IPS-18a (cell line): ENCODE data around the gene SPRN.
"Not testable (repeated sequence)": the region's sequence is repeated elsewhere in the genome, so short reads cannot be mapped to it uniquely, and the experiment has no call there.

Experiments
- H3K27ac ChIP-seq: one replicate; pipeline ENCODE4 v1.5.1; 2013; ENCODE audit warnings: low read length
- H3K27me3 ChIP-seq: one replicate; pipeline ENCODE4 v1.6.1; 2013; ENCODE audit warnings: mild to moderate bottlenecking, low read length; ENCODE audit not compliant: control insufficient read depth, insufficient read depth
- H3K36me3 ChIP-seq: one replicate; pipeline ENCODE4 v1.6.1; 2013; ENCODE audit warnings: low read depth, low read length; ENCODE audit not compliant: control insufficient read depth
- H3K4me1 ChIP-seq: one replicate; pipeline ENCODE4 v1.6.1; 2013; ENCODE audit warnings: low read depth, low read length; ENCODE audit not compliant: control insufficient read depth
- H3K4me3 ChIP-seq: one replicate; pipeline ENCODE4 v1.5.1; 2013; ENCODE audit warnings: low read length
- H3K9ac ChIP-seq: one replicate; pipeline ENCODE4 v1.6.1; 2013; ENCODE audit warnings: mild to moderate bottlenecking, low read length, moderate library complexity
- H3K9me3 ChIP-seq: one replicate; pipeline ENCODE4 v1.6.1; 2013; ENCODE audit warnings: low read depth, low read length; ENCODE audit not compliant: control insufficient read depth

The SPRN gene

DNA sequence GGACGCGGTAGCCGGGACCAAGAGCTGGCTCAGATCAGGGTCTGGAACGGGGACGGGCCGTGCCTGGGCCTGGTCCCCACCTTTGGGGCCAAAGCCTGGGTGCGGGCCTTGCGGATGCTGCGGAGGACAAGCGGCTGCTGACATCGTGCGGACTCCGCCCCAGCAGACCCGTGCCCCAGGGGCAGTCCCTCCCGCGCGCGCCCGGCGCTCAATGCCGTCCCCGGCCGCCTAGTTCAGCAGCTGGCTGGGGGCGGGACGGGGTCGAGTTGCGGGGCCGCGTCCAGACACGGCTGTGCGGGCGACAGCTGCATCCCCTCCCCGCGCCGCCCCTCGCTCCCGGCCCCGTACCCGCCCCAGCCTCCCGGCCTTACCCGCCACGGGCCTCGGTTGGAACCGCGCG is 323 bp downstream of the SPRN start:
- not testable (repeated sequence) for H3K9me3 ChIP-seq, H3K4me3 ChIP-seq, H3K9ac ChIP-seq, H3K27ac ChIP-seq, H3K4me1 ChIP-seq
- Histone ChIP-seq H3K27me3 (peaks cover 16% of the 10 kb centered on the region), H3K36me3 (peaks cover 10% of the 10 kb centered on the region)

DNA sequence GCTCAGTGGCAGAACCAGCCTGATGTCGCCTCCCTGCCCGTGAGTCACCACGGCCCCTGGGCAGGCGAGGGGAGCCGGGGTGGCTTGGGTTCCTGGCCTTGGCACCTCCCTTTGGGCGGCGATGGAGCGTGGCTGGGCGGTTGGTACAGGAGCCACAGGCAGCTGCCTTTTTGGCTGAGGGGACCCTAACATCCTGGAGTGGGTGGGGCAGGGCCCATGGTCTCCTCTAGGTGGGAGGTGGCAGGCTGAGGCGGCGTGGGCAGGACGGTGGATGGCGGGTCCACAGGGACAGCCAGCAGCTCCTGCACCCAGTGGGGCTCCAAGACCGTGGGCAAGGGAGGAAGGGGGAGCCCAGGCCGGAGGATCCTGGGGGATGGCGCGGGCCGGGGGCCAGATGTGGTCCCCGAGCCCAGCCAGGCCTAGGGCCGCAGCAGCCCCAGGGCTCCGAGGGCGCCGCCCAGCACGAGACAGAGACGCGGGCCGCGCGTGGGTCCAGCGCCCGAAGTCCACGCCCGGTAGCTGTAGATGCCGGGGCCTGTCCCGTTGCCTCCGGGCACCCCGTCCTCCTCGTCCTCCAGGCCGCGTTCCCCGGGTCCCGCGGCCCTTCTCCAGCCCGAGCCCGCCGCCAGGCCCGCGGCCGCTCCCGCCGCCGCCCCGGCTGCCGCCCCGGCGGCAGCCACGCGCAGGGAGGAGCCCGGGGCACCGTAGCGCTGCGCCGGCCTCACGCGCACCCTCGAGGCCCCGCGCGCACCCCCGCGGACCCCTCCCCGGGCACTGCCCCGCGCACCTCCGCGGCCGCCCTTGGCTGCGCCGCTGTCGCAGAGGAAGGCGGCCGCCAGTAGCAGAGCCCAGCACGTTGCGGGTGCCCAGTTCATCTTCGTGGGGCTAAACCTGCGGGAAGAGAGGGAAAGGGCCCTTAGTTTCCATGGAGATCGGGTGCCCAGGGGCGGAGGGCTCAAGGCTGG is 1.3 kb downstream of the SPRN start:
- Histone ChIP-seq H3K4me3 (no peak overlapping the region), H3K27me3 (peaks cover 16% of the 10 kb centered on the region), H3K36me3 (peaks cover 10% of the 10 kb centered on the region), H3K27ac (no peak overlapping the region), H3K4me1 (no peaks in the 10 kb centered on the region), H3K9ac (no peak overlapping the region), H3K9me3 (no peaks in the 10 kb centered on the region)

DNA sequence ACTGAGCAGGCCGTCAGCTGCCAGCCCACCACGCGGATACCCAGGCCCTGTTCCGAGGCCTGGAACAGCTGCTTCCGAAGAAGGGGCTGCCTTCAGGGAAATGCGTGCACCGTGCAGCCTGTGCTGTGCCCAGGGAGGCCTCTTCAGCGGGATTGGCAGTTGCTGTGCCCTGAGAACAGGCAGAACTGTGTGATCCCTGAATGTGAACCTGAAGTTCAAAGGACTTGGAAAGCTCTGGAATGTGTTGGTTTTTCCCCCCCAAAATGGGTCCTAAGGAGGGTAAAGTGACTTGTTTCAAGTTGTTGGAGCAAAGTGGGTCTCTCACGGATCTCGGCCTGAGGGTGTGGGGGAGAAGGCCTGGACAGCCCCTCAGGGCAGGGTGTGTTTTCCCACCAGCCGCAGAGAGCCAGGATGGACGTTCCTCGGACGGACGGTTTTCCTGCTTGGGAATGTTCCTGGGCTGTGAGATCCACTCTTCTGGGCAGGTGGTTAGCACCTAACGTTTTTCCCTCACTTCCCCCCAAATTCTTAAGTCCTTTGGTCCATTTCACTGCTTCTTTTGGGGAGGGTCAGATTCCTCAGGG is 2.1 kb downstream of the SPRN start:
- Histone ChIP-seq H3K9ac (no peak overlapping the region), H3K9me3 (no peaks in the 10 kb centered on the region), H3K36me3 (peaks cover 10% of the 10 kb centered on the region), H3K4me1 (no peaks in the 10 kb centered on the region), H3K4me3 (no peak overlapping the region), H3K27ac (no peak overlapping the region), H3K27me3 (peaks cover 16% of the 10 kb centered on the region)

DNA sequence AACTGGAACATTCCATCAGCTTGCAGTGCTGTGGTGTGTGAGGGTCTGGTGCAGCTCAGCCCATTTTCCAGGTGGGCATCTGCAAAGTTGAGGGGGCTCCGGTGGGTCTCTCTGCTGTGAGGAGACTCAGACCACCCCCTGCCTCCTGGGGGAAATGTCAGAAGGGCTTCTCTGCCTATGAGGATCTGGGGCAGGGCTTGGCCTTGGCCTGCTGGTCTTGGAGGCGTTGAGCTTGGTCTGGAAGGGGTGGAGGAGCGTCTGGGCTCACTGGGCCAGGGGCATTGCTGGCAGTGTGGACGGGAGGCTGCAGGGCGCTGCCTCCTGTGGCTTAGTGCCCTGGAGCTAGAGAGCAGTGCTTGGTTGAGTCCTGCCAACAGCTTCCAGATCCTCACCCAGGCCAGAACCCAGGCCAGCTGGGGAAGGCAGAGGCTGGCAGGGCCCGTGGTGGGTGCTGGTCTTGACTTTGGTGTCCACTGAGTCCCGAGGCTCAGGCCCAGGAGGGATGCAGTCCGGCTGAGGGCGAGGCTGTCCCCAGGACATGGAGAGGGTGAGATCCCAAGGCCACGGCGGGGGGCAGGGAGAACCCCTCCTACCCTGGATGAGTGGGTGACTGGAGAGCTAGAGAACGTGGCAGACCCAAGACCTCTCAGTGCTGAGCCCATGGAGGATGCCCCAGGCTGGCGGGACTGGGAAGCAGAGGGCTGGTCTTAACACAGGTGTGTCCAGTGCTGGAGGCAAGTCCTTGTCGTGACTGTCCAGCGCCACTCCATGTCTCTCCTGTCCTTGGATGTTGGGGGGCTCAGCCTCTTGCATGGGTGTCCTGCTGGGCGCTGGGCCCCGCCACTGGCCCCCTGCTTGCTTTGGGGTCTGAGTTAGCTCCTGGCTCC is 2.8 kb downstream of the SPRN start:
- Histone ChIP-seq H3K27ac (no peak overlapping the region), H3K36me3 (peaks cover 10% of the 10 kb centered on the region), H3K4me3 (no peak overlapping the region), H3K9ac (no peak overlapping the region), H3K9me3 (no peaks in the 10 kb centered on the region), H3K4me1 (no peaks in the 10 kb centered on the region), H3K27me3 (peaks cover 16% of the 10 kb centered on the region)

DNA sequence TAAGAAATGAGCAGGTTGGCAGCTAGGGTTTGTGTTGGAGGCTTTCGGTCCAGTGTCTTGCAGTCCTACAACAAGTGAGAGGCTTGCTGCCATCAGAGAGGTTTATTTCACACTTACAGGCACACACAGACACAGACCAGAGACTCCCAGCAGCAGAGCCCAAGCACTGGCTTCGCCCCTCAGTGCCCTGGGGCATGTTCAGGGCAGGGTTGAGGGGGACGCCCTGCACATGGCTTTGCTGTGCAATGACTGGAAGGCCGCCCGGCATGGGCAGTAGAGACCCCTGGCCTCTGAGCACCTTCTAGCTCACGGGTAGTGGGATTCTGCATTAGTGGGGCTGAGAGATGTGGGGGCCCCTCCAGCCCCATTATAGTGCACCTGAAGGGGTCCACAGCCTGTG is 3.8 kb downstream of the SPRN start:
- Histone ChIP-seq H3K9me3 (no peaks in the 10 kb centered on the region), H3K4me3 (no peak overlapping the region), H3K9ac (no peak overlapping the region), H3K4me1 (no peaks in the 10 kb centered on the region), H3K36me3 (peaks cover 13% of the 10 kb centered on the region), H3K27me3 (peaks cover 16% of the 10 kb centered on the region), H3K27ac (no peak overlapping the region)

DNA sequence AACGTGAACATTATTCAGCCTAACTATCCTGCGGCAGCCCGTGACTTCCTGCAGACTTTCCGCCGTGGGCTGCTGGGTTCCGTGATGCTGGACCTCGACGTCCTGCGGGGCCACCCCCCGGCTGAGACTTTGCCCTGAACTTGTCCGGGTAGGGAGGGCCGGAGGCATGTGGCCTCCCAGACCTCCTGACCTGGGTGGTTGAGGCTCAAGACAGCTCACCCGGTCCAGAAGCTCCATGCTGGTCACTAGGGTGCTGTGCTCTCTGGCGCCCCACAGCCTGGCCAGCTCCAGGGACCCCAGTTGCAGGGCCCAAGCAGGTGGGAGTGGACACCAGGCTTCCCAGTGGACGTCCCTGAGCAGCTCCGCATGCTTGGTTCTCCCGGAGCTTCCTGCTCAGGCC is 4.4 kb downstream of the SPRN start:
- Histone ChIP-seq H3K27me3 (peaks cover 13% of the 10 kb centered on the region), H3K4me3 (no peak overlapping the region), H3K9ac (no peak overlapping the region), H3K4me1 (no peaks in the 10 kb centered on the region), H3K9me3 (no peaks in the 10 kb centered on the region), H3K36me3 (peaks cover 16% of the 10 kb centered on the region), H3K27ac (no peak overlapping the region)

DNA sequence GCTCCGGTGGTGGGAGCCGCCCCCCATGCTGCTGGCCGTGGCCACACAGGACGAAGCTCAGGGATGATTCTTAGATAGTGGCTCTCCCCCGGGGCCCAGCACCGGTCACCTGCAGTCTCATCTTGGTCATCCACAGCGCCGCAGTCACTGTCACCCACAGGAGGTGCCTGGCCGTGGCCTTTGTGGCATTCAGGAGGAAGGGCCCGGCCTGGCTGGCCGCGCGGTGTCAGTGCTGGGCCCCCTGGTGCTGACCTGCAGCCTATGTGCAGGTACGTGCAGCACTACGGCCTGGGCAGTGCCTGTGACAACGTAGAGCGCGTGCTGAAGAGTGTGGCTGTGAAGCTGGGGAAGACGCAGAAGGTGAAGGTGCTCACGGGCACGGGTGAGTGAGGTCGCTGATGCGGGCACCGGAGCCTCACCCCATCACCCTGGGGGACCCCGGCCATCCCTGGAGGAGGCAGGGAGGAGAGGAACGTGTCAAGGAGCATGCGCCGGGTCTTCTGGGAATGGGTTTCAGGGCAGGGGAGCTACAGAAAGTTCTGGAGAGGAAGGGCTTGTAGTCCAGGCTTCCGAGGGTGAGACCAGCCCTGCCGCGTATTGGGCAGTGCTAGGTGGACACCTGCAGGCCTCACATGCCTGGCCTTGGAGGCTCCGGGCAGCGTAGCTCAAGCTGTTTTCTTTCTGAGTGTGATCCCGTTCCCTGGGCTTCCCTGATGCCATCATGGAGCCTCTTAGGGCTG is 5.0 kb downstream of the SPRN start:
- Histone ChIP-seq H3K4me3 (no peak overlapping the region), H3K36me3 (peaks cover 16% of the 10 kb centered on the region)

DNA sequence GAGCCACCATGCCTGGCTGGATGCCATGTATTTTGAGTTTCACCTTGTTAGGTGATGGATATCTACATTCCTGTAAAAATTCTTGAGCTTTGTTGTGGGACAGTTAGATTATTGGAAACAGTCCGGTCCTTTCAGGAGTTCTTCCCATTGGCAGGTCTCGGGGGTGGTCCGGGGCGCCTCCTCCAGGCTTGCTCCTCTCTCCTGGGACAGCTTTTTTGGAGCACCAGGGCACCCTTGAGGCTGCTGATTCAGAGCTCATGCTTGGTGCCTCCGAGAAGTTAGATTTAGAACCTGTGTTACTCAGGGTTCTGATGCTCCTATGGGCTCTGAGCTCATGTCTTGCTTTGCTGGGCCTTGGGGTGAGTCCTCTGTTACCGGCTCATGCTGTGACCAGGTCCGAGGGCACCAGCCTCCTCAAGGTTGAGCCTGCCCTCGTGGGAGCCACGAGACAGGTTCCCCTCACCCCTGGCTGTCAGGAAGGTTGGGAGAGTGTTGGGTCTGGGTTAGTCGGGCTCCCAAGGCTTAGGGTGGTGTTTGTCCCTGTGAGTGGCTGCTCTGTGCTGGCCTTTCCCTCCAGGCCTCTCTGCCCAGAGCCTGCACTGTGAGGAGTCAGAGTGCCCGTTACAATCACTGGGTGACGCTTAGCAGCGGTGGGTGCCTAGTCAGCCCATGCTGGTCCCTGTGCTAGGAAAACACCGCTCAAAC is 6.0 kb downstream of the SPRN start:
- peaks cover 16% of the 10 kb centered on the region for H3K36me3 ChIP-seq
- no peak overlapping the region for H3K9ac ChIP-seq
- no peak overlapping the region for H3K27ac ChIP-seq

More for the DNA sequence above, 5.0 kb downstream of the SPRN start:
- Histone ChIP-seq H3K4me1 (no peaks in the 10 kb centered on the region), H3K27me3 (peaks cover 11% of the 10 kb centered on the region), H3K9ac (no peak overlapping the region), H3K27ac (no peak overlapping the region), H3K9me3 (no peaks in the 10 kb centered on the region)

DNA sequence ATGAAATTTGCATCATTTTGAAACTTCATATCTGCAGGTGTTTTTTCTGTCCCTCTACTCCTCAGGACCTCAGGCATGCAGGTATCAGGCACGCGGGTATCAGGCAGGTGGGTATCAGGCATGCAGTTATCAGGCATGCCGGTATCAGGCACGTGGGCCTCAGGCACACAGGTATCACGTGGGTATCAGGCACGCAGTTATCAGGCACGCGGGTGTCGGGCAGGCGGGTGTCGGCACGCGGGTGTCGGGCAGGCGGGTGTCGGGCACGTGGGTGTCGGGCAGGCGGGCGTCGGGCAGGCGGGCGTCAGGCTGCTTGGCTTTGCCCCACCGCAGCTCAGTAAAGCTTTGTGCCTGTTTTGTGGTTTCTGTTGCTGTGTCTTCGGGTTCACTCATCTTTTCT is 8.7 kb downstream of the SPRN start:
- peaks cover 10% of the 10 kb centered on the region for H3K9me3 ChIP-seq
- peaks cover 29% of the 10 kb centered on the region for H3K36me3 ChIP-seq
- no peak overlapping the region for H3K4me3 ChIP-seq
- H3K27ac ChIP-seq, result no peak overlapping the region
- no peaks in the 10 kb centered on the region for H3K27me3 ChIP-seq
- no peaks in the 10 kb centered on the region for H3K4me1 ChIP-seq
- no peak overlapping the region for H3K9ac ChIP-seq

More for the DNA sequence above, 6.0 kb downstream of the SPRN start:
- Histone ChIP-seq H3K27me3 (peaks cover 11% of the 10 kb centered on the region), H3K4me1 (no peaks in the 10 kb centered on the region), H3K9me3 (no peaks in the 10 kb centered on the region), H3K4me3 (no peak overlapping the region)

DNA sequence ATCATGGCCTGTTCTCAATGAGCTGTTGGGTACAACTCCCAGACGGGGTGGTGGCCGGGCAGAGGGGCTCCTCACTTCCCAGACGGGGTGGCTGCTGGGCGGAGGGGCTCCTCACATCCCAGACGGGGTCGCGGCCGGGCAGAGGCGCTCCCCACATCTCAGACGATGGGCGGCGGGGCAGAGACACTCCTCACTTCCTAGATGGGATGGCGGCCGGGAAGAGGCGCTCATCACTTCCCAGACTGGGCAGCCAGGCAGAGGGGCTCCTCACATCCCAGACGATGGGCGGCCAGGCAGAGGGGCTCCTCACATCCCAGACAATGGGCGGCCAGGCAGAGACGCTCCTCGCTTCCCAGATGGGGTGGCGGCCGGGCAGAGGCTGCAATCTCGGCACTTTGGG is 10.0 kb downstream of the SPRN start:
- peaks cover 29% of the 10 kb centered on the region for H3K36me3 ChIP-seq

More for the DNA sequence above, 10.0 kb downstream of the SPRN start:
- H3K4me1 ChIP-seq, H3K27ac ChIP-seq, H3K9ac ChIP-seq, H3K4me3 ChIP-seq, H3K27me3 ChIP-seq: not testable (repeated sequence)
- H3K9me3 ChIP-seq, result peaks cover 10% of the 10 kb centered on the region
